NCI-H2171 treated with DMSO at 0.1 percent for 48 hours (cell line): ENCODE data around the gene THOP1.

ENCODE experiments used
- DNase-seq: peaks from one replicate; lab custom pipeline; 2025; lab: John Stamatoyannopoulos, UW

THOP1 gene

GRCh38 chr19:2854849-2855248, 69.5 kb downstream of the THOP1 start:
- DNase-seq = no peak

GRCh38 chr19:2856457-2857050, 71.3 kb downstream of the THOP1 start:
- DNase-seq = no peak

- DNase-seq = no peak
Measured at GRCh38 chr19:2858864-2859263, 73.6 kb downstream of the THOP1 start.

GRCh38 chr19:2863816-2864215, 78.5 kb downstream of the THOP1 start:
- no peak for DNase-seq
